ENCODE results near the gene EIF6.
"Not testable (repeated sequence)": the region's sequence is repeated elsewhere in the genome, so short reads cannot be mapped to it uniquely, and the experiment has no call there.

Gene EIF6

GRCh38 chr20:35284267-35284991 lies at the start of gene EIF6:
TSS of gene EIF6 (minus strand) at chr20:35284772. CDS start at chr20:35284487, 285 bp downstream.
- peak; percentile 91 for DNase-seq

- no peak for DNase-seq
These were observed 49.0 kb upstream of the EIF6 start for GRCh38 chr20:35333606-35334005.

DNA sequence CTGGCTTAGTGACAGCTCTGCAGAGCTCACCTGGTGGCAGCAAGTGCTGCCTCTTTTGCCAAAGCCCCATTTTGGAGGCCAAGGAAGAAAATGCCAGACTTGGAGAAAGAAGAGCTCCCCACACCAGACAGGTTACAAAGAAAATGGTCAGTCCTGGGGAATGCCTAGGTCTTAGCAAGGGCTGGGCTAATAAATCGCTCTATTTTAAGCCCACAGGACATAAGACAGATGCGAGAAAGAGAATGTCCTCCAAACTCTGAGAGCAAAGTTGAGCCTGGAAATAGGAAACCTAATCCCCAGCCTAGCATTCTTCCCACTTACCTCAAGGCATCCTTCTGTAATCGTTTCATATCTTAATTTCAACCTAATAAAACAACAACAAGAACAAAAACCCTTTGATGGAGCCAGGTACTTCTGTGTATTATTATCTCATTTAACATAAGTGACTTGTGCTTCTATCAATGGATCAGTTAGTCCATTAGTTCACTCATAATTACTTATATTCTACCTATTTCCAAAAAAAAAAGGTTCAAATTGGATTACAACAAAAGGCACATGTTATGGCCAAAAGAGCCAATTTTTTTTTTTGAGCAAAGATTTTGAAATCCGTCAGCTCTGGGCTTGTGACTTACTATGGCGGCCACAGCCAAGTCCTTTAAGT lies 48.1 kb upstream of the EIF6 start:
- no peak for DNase-seq

DNA sequence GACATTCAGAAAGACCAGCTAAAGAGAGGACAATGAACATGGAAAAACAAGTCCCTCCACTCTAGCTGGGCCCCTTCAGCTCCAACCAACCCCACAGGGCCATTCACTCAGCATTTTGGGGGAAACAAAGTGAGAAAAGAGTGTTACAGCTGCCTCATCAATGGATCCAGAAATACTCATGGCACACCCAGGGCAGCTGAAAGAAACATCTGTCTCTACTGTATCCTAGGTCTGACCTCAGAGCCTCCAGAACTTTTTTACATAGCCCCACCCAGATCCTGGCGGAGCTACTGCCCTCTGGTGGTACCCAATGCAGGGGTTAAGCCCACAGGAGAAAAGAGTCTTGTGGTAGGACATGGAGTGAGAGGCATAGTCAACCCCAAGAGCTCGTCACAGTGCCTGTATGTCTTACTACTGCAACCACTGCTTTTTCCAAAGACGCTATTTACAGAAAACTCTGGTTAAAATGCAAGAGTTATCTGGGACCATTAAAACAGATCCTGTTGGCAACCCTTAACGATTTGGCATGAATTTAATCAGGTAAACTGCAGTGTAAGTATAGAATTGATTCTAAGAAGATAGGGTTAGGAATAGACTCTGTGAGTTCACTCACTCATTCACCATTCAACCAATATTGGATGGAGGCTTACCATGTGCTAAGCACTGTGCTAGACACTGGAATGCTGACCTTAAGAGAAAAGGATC lies 45.0 kb upstream of the EIF6 start:
- peak; percentile 80 for DNase-seq

DNA sequence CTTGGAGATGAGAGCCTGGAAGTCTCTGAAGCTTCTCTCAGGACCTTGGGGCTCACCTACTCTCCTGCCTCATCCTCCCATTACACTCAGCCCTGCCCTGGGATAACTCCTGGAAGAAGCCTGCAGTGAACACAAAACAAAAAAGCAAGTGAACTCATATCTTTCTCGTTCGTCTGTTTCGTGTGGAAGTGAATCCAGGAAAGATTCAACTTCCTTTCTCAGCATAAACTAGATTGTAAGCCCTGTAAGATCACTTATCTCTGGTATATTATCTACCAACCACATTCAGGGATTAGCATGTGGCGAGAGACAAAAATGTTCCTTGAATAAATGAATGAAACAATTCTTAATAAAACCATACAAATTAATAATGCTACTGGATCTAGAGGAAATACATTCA lies 44.1 kb upstream of the EIF6 start:
- DNase-seq, result no peak

GRCh38 chr20:35328095-35328685 lies 43.6 kb upstream of the EIF6 start:
- no peak for DNase-seq

DNA sequence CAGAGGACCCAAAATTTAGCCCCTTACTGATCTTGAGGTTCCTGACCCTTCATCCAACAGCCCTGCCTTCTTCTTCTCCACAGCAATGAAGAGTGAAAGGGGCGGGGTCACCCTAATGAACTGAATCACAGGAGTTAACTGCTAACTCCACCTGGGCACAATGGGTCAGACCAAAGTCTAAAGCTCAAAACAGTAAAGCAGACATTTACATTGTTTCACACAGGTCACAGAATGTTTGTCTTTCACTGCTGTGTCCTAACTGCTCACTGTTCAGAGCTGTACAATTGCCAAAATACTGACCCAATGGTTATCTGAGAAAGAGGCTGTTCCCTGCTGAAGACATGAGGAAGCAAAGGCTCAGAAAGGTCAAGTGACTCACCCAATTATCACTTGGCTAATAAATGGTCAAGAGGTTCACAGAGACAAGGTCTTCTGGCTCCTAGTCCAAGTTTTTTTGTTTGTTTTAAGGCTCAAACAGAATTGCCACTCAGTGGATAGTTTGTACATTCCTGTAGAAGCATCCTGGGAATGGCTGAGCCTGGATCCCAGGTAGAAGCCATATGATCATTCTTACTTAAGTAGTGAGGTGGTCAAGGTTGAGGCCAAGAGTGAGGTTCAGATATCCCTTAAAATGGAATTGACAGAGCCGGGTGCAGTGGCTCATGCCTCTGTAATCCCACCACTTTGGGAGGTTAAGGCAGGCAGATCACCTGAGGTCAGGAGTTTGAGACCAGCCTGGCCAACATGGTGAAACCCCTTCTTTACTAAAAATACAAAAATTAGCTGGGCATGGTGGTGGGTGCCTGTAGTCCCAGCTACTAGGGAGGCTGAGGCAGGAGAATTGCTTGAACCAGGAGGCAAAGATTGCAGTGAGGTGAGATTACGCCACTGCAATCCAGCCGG lies 42.8 kb upstream of the EIF6 start:
- no peak for DNase-seq

GRCh38 chr20:35326740-35327073 lies 42.1 kb upstream of the EIF6 start:
- no peak for DNase-seq

DNA sequence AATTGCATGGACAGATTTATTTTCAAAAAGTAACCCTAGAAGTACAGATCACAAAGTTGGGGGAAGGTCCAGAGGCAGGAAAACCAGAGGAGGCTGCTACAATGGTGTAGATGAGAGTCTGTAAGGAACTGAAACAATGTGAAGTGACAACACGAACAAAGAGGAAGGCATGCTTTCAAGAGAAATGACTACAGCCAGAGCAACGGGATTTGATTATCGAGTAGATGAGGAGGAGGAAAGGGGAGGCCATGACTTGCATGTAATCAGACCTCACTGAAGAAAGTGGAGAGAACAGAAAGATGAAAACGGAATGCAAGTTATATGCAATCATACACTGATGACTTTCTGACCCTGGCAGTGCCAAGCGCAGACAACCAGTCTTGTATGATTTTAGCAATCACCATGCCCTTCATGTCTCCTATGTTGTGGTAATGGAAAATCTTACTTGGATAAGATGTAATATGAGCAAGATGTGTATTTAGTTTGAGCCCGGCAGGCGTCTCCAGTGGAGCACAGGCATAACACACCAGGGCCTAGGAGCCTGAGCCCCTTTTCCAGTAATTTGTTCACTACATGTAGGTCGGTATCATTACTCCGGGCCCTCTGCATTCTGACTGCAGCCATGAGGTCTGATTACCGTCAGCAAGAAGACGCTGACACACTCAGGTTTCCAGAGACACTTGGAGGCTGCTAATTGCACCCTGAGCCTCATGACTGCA lies 41.6 kb upstream of the EIF6 start:
- no peak for DNase-seq

- no peak for DNase-seq
These were observed 40.8 kb upstream of the EIF6 start for GRCh38 chr20:35325401-35325800.

DNA sequence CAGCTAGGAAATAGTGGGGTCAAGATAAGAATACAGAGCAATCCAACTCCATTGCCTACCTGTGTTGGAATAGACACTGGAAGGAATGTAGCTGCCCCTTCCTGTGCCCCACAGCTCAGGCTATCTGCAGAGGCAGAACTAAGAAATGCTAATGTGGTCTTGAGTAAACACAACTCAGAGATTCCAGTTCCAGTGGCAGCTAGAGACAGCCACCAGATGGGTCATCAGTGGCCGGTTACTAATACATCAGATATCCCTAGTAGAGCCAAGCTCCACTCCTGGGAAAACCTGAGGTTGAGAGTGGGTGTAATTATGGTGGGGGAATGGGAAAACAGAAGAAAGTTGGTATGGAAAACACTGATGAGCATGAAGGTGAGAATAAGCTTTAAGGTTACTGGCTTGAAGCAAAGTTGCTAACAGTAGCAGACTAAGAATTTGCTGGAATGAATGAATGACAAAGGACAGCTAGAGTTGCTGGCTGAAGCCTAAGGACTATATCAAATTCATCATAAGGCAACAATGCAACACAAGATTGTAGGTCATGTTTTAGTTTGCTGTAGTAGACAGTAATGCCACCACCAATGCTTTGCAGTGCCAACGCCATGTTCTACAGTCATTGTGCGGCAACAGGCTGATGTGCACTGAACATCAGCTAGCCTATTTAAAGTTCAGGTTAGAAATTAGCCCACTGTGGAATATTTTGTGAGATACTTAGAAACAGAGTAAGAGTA lies 36.0 kb upstream of the EIF6 start:
- DNase-seq, result no peak

DNA sequence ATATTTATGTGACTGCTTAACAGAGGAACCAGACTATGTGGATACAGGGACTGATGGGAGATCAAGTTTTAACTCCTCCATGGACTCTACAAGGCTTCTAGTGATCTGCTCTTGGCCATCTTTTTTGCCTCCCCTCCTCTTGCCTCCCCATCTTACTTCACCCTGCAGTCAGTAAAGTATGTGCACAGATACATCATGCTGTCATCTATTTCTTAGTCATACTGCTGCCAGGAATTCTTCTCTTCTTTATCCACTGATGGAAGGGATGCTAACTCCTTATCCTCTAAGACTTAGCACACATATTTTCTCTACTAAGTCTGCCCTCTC lies 35.3 kb upstream of the EIF6 start:
- no peak for DNase-seq

DNA sequence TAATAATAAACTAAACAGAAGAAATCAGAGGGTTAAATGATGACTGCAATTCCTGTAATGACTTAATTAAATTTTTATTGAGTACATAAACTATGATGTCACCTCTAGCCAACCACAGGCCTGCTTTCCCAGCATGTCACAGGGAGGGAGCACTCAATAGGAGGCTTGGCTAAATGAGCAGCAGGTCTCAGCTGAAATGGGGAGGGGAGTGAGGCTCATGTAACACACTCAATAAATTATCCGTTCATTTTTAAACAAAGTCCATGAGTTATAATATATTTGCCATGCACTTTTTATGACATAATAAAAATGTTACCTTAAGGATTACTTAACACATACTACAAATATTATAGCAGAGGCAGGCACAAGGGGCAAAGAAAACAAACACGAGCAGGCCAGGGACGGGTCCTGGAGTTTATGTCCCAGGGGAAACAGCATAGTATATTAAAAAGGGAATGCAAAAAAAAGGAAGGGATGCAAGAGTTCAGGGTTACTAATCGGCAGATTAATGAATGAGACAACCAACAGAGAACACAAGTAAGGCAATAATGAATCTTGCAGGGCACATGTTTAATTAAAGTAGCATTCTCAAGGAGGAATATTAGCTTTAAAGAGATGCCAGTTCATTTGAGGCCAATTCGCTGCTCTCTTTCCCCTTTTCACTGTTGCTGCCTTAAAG lies 34.8 kb upstream of the EIF6 start:
- DNase-seq, result no peak

DNA sequence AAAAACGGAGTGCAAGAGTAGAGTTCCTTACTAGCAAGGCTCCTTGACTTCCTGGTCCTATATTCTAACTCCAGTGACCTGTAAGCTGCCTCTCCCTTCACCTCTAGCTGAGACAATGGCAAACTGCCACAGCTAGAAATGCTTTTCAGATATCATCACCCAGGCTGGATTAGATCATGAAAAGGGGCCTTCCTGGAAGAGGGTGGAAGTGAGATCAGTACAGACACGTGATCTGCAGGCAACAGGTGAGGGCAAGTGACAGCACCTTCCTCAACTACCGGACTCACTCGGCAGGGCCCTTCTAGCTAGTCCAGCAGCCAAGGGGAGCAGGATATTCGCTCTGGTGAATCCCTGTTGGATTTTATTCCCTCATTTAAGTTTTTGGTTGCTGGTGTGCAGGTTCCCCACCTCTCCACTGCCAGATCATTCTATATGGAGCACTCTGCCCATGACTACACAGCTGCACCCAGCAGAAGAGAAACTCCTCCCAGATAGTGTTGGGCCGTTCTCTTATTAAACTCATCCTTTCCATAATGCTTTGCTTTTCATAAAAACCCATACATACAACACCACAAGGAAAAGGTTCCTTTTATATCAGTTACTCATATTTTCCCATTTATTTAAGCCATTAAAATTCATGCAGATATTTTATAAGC lies 34.1 kb upstream of the EIF6 start:
- DNase-seq, result no peak

DNA sequence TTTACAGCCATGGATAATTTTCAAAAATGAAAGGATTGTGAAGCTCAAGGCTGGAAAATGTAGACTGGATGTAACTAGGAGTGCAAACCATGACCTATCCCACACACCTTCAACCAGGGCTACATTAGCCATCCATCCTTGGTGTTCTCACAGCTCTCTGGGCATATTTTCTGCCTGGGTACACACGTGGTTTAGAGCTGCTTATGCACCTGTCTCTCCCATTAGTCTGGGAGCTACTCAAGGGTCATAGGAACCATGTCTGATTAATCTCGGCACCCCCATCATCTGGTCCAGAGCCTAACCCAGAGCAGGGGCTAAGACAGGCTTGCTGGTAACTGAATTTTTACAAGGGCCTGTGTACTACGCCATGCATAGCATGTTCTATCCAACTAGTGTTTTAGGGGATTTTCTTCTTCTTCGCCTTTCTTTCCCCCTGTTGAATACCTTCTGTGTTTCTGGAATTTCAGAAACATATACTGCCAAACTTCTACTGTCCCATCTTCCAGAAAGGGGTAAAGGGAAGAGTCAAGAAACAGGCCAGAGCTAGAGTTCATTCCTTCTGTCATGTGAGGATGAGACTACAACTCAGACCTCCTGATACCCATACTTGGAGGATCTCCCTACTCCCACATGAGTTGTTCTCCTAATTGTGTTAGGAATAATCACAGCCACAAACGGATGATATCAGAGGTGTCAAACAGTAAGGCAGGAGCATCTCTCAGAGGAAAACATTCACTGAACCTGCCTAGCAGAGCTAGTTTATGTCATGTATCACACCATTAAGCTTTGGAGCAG lies 33.0 kb upstream of the EIF6 start:
- DNase-seq, result no peak

- DNase-seq, result no peak
These were observed 31.5 kb upstream of the EIF6 start for GRCh38 chr20:35316086-35316485.

- DNase-seq, result not testable (repeated sequence)
These were observed 31.1 kb upstream of the EIF6 start for GRCh38 chr20:35315632-35316020.

DNA sequence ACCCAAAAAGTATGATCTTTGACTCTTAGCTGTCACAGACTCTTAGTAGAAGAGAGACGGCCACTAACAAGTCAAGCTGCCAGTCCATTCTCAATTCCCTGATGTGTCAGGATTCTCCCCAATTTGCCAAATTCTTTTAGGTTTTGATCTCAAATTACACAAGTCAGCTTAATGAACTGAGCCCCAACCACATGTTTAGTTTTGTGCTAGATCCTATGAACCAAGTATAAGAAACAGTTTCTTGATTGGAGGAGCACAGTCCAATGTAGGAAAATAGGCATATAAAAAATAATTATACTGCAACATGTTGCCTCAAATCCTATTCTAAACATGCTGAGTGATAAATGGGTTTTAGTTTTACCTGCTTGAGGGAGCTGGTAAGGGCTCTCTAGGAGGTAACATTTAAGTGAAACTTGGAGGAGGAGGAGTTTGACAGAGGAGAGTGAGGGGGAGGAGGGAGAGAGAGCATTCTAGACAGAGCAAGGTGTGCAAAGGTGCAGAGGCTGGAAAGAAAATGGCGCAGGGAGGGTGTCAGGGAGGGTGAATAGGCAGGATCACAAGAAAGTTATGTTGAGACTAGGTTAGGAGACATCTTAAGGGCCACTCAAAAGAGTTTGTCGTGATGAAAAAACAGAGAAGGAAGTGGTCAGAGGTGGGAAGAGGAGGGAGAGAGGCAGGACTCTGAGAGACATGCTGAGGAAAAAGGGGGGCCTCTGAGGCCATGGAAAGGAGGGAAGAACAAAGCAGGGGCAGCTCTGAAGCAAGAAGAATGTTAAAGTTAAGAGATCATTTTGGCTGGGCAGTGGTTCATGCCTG lies 30.5 kb upstream of the EIF6 start:
- peak; percentile 56 for DNase-seq

GRCh38 chr20:35312318-35312717 lies 27.7 kb upstream of the EIF6 start:
- DNase-seq, result peak; percentile 86

All from activated CD4-positive, alpha-beta T cell treated with anti-CD3 and anti-CD28 coated beads, Interleukin-2, amount 50 U/mL, for 16 hours (primary cell).